Aorta (tissue), 5 donors: Measurements from ENCODE around the gene PHF14. TPM values are rescaled to one million over a fixed set of nuclear protein-coding genes. Genes with fewer than 3 reads are reported as not detected.

ENCODE experiments used
- ATAC-seq: fragments of 200-7000 bp; cut with Tn5 transposase; one replicate; pipeline ENCODE4 v1.9.1; 2022; ENCODE audit warnings: moderate library complexity; ENCODE audit not compliant: low FRiP score
- DNase-seq, 2 donors: peaks; one replicate each; pipeline ENCODE4 v3.0.0-alpha.2; 2020
- H3K27ac ChIP-seq, 2 donors: one replicate each; pipeline ENCODE4 v1.5.1; 2013; ENCODE audit warnings: low read length in 2 of 2, mild to moderate bottlenecking in 2 of 2, moderate library complexity in 2 of 2, control low read depth in 1 of 2, inconsistent platforms in 1 of 2, low read depth in 1 of 2
- H3K27me3 ChIP-seq, 2 donors: one replicate each; pipeline ENCODE4 v1.6.1; 2013; ENCODE audit warnings: control low read depth in 1 of 2, low read length in 1 of 2, mild to moderate bottlenecking in 1 of 2, moderate library complexity in 1 of 2; ENCODE audit not compliant: insufficient read depth in 2 of 2, control insufficient read depth in 1 of 2
- H3K36me3 ChIP-seq, 2 donors: one replicate each; pipeline ENCODE4 v1.6.1; 2013; ENCODE audit warnings: control low read depth in 1 of 2, low read length in 1 of 2, mild to moderate bottlenecking in 1 of 2; ENCODE audit not compliant: insufficient read depth in 2 of 2, control insufficient read depth in 1 of 2
- H3K4me1 ChIP-seq, 2 donors: one replicate each; pipeline ENCODE4 v1.6.1; 2013; ENCODE audit warnings: low read length in 2 of 2, control low read depth in 1 of 2, mild to moderate bottlenecking in 1 of 2, moderate library complexity in 1 of 2; ENCODE audit not compliant: insufficient read depth in 2 of 2, control insufficient read depth in 1 of 2
- H3K4me3 ChIP-seq, 2 donors: one replicate each; pipeline ENCODE4 v1.5.1; 2013; ENCODE audit warnings: low read length in 2 of 2, control low read depth in 1 of 2, mild to moderate bottlenecking in 1 of 2
- H3K9me3 ChIP-seq: one replicate; pipeline ENCODE4 v1.6.1; 2013; ENCODE audit warnings: mild to moderate bottlenecking, low read length; ENCODE audit not compliant: control insufficient read depth
- WGBS, 2 donors: extraction: QIAGEN DNeasy Blood & Tissue Kit; methylation state at CpG; one replicate each; pipeline ENCODE4 v1.1.7; 2013; 5-methylcytosine and 5-hydroxymethylcytosine counted together
- intact Hi-C, 2 donors: fragments of 100-400 bp; cut with DNase I; formaldehyde crosslinking; loops; one replicate each; pipeline versions ENCODE4 v1.14.2 to v1.15.0; 2022
- polyA plus RNA-seq, 2 donors: library from polyadenylated mRNA; stranded (reverse); fragments of 200-250 nt; gene quantifications; one replicate each; pipeline ENCODE4 v1.2.3, GENCODE V29; 2013
- total RNA-seq, 2 donors: library from RNA; stranded (reverse); fragmentation: NEBNext Ultra II Directional; extraction: Animal tissue kit (Norgen Biotek cat#: 25700); gene quantifications; one replicate each; pipeline ENCODE4 v1.2.1, GENCODE V29; 2021
- donor health status: healthy with polysubstance abuse.
- donor health status: Bipolar disorder and iron deficiency.
- donor health status: DM: no; HTN: no; CAD: no.
- donor health status: DM: no; HTN: no; CAD: no.
- donor health status: DM: yes; HTN: yes; CAD: no.

Gene PHF14
- total and polyA plus RNA-seq, 4 donors: 16.2 to 51.8 (median 36.7) TPM

DNA sequence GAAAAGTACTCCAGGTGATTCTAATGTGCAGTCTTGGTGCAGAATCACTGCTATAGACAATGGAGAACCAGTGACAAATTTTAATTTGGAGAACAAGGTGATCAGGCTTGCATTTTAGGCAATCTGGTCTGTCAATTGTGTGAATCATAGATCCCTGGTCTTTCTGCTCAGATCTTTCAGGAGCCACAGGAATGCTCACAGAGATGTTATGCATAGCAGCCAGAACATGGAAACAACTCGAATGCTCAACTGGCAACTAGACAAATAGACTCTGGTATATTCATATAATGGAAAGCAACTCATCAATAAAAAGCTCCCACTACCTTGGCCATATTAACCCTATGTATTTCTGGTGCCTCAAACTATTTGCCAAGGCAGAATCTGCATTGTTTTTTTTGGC lies 209.1 kb downstream of the PHF14 start:
- intact Hi-C loops: no loop called here
- DNase-seq (no peak), ATAC-seq (no peak)
- no peak overlapping the region for H3K27ac ChIP-seq
- 57 to 69% methylated on average over 1 of the region's 1 CpG for WGBS, 2 donors
- H3K27me3 ChIP-seq: no peaks in the 10 kb centered on the region
- H3K4me3 ChIP-seq: no peak overlapping the region
- no peaks in the 10 kb centered on the region for H3K36me3 ChIP-seq
- no peaks in the 10 kb centered on the region for H3K4me1 ChIP-seq
- H3K9me3 ChIP-seq: peaks cover 2% of the 10 kb centered on the region

DNA sequence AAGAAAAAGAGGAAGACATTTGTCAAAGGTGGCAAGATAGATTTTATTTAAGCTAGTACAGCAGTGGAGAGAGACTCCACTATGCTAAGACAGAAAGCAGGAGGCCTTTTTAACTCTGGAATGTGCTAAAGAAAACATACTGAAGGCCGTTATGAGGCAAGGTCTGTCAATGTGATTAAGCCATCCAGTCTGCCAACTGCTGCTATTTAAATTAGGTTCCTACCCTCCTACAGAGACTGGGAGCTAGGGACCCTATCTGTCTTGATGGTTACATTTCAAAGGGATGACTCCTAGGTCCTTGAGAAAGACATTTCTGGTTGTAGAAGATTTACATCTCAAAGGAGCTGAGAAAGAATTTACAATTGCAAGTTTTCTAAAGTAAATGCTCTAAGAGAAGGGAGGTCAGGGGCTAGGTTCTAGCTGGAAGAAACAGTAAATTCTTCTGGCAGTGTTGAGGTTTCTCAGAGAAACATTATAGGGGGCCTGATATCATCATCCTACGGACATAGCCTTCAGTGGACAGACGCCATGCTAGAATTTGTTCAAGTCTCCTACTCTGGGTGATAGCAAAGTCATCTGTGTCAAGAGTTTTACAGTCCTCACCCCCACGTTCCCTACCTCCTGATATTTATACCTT lies 211.6 kb downstream of the PHF14 start:
- Histone ChIP-seq H3K4me3 (no peak overlapping the region), H3K4me1 (no peaks in the 10 kb centered on the region), H3K27ac (no peak overlapping the region), H3K9me3 (peaks cover 2% of the 10 kb centered on the region), H3K36me3 (no peaks in the 10 kb centered on the region), H3K27me3 (no peaks in the 10 kb centered on the region)
- no peak for DNase-seq
- intact Hi-C loops: no loop called here
- ATAC-seq: no peak
- 33 to 41% methylated on average over 4 of the region's 4 CpGs for WGBS, 2 donors

DNA sequence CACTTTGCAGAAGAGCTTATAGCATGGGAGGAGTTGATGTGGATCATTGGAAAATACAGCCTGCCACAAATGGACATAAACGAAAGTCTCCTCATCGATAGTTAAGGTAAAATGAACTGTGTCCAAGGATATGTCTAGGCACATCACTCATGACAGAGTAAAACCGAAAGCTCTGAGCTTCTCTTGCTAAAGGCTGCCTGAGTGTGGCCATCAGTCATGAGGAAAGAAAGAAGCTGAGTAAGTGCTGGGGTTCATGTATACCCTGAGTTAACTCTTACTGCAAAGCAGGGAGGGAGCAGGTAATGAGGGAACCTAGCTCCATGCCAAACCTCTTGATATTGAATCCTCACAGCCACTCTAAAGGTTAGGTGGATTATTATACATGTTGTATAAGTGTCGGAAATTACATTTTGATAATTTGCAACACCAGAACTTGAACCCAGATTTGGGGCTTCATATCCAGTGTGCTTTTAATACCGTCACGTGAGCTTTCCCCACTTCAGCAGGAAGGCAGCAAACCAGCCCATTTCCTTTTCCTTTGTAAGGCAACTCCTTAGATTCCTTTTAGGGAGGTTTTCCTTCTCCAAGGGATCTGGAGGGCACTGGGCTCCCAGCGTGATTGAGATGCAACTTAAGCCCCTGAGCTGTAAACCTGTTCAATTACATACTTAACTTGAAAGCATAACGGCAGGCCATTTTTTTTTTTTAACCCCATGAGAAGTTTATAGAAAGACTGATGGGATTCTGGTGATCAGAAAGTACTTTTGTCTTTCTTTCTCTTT lies 215.0 kb downstream of the PHF14 start:
- intact Hi-C loops: no loop called here
- Histone ChIP-seq H3K9me3 (peaks cover 2% of the 10 kb centered on the region), H3K27me3 (no peaks in the 10 kb centered on the region), H3K4me3 (no peak overlapping the region), H3K27ac (no peak overlapping the region), H3K4me1 (peaks cover 0 to 2% of the 10 kb centered on the region in 2 donors), H3K36me3 (no peaks in the 10 kb centered on the region)
- ATAC-seq (no peak), DNase-seq (no peak)
- 65 to 68% methylated on average over 8 of the region's 8 CpGs for WGBS, 2 donors

DNA sequence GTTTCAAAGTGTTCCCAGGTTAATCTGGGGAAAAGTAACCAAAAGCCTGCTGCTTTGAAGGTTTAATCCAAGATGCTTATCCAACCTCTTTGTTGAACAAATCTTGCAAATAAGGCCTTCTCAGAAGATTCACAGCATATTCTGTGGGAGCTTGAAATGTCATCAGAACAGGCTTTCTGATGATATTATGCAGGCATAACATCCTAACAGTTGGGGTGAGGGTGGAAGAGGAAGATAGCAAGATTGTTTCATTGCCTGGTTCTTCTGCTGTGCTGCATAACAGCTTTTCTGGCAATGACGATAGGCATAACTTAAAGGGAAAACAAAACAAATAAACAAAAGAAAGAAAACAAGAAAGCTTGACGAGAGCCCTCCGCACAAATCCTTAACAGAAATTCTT lies 217.4 kb downstream of the PHF14 start:
- Histone ChIP-seq H3K4me3 (no peak overlapping the region), H3K36me3 (no peaks in the 10 kb centered on the region), H3K27me3 (no peaks in the 10 kb centered on the region), H3K4me1 (peaks cover 0 to 2% of the 10 kb centered on the region in 2 donors), H3K27ac (no peak overlapping the region), H3K9me3 (no peaks in the 10 kb centered on the region)
- DNase-seq: no peak
- ATAC-seq: no peak
- 67 to 79% methylated on average over 3 of the region's 3 CpGs for WGBS, 2 donors
- intact Hi-C loops: no loop called here

DNA sequence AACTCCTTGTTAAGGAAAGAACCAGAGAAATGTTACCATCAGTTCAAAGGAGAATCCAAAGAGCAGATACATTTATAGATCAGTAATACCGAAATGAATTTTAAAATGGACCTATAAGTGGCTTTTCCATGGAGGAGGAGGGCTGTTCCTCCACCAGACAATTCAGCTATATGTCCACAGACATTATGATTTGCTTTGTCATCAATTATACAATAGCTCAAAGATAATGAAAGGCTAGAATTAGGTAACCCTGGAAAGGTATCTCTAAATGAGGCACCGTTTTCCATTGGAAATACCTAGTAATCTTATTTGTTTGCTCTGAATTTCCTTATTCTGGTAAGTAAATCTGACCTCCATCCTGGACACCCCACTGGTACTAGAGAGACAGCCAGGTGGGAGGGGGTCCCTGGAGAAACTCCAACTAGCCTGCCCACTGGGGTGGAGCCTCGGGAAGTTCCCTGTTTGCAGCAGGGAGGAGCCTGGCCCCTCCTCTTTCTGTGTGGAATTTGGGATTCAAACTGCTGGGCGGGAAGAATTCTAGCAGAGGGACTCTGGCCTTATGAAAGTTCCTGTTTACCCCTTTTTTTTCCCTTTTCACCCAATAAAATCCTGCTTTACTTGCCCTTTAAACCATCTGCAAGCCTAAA lies 218.0 kb downstream of the PHF14 start:
- intact Hi-C loops: no loop called here
- H3K36me3 ChIP-seq: no peaks in the 10 kb centered on the region
- no peak overlapping the region for H3K4me3 ChIP-seq
- 57 to 73% methylated on average over 4 of the region's 4 CpGs for WGBS, 2 donors
- H3K9me3 ChIP-seq: no peaks in the 10 kb centered on the region
- H3K4me1 ChIP-seq: peaks cover 0 to 2% of the 10 kb centered on the region in 2 donors
- H3K27ac ChIP-seq: no peak overlapping the region
- no peak for DNase-seq
- ATAC-seq: no peak
- no peaks in the 10 kb centered on the region for H3K27me3 ChIP-seq

DNA sequence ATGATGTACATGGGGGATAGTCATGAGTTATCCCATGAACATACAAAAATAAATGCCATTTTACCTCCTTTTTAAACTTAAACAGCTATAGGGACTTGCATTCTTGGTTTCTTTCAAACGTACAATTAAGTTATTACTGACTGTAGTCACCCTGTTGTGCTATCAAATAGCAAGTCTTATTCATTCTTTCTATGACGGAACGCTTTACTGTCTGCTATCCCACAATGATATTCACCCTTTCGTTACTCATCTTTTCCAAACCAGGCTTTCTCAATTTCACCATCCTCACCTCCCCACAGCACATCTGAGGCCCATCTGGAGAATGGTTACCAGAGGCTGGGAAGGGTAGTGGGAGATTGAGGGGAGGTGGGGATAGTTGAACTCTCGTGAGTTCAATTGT lies 218.8 kb downstream of the PHF14 start:
- 61 to 63% methylated on average over 5 of the region's 5 CpGs for WGBS, 2 donors
- intact Hi-C loops: no loop called here
- no peaks in the 10 kb centered on the region for H3K36me3 ChIP-seq
- ATAC-seq (peak; percentile 64), DNase-seq (no peak)
- no peaks in the 10 kb centered on the region for H3K9me3 ChIP-seq
- H3K27me3 ChIP-seq: no peaks in the 10 kb centered on the region
- no peak overlapping the region for H3K4me3 ChIP-seq
- peaks cover 0 to 2% of the 10 kb centered on the region in 2 donors for H3K4me1 ChIP-seq
- no peak overlapping the region for H3K27ac ChIP-seq

DNA sequence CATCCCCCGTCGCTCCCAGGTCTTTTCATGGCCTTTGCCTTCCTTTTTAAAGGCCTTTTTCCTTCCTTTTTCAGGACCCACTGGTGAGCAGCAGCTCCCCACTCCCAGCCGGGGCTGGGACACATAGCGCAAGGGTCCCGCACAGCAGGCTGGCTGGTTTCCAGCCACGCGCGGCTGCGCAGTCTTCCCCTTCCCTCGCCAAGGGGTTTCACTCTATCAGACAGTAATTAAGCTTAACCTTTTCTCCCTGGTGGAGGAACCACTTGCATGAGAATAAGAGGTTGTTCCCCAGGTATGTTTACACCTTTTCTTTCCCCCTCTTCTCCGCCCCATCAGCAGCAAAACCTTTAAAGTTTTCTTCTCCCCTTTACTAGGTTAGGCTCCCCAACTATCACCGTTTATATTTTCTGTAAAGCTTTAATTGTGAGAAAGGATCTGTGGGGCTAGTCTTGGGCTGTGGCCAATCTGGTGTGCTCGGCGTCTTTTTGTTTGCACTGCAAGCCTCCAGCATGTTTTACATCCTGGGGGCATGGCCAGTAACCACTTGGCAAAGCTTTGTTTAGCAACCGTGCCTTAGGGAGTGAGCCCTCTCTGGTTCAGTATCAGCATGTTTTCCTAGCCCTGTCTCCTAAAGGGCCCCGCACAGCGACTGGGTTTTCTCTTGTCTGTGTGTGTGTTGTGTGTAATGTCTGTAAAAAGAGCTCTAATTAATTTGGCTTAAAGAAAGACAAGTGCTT lies 219.6 kb downstream of the PHF14 start:
- no peak for DNase-seq
- no peaks in the 10 kb centered on the region for H3K27me3 ChIP-seq
- peak; percentile 68 for ATAC-seq
- no peaks in the 10 kb centered on the region for H3K36me3 ChIP-seq
- peak overlapping the region; percentile 43 to 54 for H3K4me3 ChIP-seq
- no peaks in the 10 kb centered on the region for H3K9me3 ChIP-seq
- H3K27ac ChIP-seq: no peak overlapping the region
- WGBS, 2 donors: 8 to 9% methylated on average over 17 of the region's 17 CpGs
- peaks cover 0 to 2% of the 10 kb centered on the region in 2 donors for H3K4me1 ChIP-seq
- intact Hi-C loops: no loop called here

DNA sequence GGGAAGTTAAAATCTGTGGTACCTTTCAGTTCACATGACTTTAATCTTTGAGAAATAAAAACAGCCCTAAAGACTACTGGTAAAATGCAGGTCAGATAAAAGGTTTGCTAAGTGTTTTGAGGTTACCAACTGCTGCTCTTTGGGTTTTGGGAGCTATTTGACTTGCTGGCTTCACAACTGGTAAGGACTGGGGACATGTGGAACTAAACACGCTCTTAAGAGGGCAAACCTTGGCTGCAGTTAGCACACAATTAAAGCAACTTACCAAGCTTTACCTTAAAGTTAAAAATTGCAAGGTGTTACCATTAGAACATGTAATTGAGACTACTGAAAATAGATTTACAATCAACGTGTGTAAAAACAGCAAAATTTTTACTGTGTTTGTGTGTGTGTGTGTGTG lies 220.2 kb downstream of the PHF14 start:
- WGBS, 2 donors: 42 to 66% methylated on average over 2 of the region's 2 CpGs
- H3K9me3 ChIP-seq: no peaks in the 10 kb centered on the region
- no peak overlapping the region for H3K27ac ChIP-seq
- H3K4me1 ChIP-seq: peaks cover 0 to 2% of the 10 kb centered on the region in 2 donors
- no peak for DNase-seq
- intact Hi-C loops: no loop called here
- H3K4me3 ChIP-seq: peak overlapping the region; percentile 43 to 54
- ATAC-seq: no peak
- no peaks in the 10 kb centered on the region for H3K27me3 ChIP-seq
- no peaks in the 10 kb centered on the region for H3K36me3 ChIP-seq
